ENCODE measurements around the gene SH3BGRL2. TPM values are rescaled to one million over a fixed set of nuclear protein-coding genes. Genes with fewer than 3 reads are reported as not detected.
"Not testable (repeated sequence)": the region's sequence is repeated elsewhere in the genome, so short reads cannot be mapped to it uniquely, and the experiment has no call there.

The SH3BGRL2 gene
- total RNA-seq, 1 donor from 2014 or later, result 23.6 TPM

DNA sequence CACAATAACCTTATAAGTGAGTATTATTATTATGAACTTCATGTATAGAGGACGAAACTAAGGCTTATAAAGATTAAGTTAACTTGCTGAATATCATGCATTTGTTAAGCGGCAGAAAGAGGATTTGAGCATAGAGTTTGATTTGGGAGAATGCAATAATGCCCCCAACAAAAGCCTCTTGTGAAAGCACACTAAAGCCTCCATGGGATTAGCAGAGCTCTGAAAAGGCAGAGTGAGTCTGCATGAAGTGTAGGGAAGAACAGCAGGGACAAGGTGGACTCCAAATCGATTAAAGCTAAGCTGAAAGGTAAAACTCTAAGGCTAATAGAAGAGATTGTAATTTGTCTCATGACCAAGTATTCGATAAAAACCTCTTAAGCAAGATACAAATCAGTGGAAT is 100.3 kb downstream of the SH3BGRL2 start:
- no peak for DNase-seq (ENCODE audit: low spot score in 2 of 2)
- no peak for FAIRE-seq

DNA sequence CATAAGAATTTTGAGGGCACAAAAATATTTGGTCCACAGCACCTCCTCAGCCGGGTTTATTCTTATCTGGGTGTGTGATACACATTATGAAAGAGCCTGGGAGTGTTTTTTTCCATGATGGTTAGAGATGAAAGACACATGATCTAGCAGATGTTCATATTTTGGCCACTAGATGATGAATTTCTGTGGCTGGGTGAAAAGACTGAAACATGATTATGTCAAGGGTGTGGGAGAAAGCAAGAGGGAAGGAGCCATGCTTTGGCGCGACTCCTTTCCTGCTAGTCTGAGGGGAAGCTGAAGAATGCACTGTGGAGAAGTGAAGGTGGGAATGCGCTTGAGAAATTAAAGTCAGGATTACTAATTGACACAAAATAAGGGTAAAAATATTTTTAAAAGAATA is 102.3 kb downstream of the SH3BGRL2 start:
- no peak for FAIRE-seq
- DNase-seq (ENCODE audit: low spot score in 2 of 2), result no peak

DNA sequence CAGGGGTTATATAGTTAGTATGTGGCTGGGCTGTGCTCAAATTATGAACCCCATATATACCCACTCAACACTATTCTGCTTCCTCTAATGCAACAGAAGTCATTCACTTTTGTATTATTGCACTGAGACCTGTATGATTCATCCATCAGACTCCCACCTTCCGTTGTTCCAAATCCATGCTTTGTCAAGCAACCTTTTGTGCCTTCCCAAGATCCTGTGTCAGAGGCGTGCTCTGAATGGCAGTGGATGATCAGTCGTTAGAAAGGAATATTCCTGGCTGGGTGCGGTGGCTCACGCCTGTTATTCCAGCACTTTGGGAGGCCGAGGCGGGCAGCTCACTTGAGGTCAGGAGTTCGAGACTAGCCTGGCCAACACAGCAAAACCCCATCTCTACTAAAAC is 103.2 kb downstream of the SH3BGRL2 start:
- DNase-seq (ENCODE audit: low spot score in 2 of 2) (no peak), FAIRE-seq (no peak)

DNA sequence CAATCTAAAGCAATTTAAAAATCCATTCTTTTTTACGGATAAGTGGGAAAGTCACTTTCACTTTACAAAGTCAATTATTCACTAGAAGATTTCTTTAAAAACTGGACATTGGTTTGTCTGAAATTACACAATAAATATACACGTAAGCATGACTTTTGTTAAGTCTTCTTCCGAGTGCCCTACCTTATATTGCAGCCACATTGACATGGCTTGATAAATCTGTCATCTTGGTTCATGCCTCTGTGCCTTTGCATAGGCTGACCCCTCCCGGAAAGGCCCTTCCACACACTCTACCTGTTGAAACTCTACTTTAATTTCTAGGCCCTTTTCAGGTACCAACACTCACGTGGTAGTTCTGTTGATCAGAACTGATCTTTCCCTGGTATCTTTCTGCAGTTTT is 104.1 kb downstream of the SH3BGRL2 start:
- FAIRE-seq, result no peak
- no peak for DNase-seq (ENCODE audit: low spot score in 2 of 2)

DNA sequence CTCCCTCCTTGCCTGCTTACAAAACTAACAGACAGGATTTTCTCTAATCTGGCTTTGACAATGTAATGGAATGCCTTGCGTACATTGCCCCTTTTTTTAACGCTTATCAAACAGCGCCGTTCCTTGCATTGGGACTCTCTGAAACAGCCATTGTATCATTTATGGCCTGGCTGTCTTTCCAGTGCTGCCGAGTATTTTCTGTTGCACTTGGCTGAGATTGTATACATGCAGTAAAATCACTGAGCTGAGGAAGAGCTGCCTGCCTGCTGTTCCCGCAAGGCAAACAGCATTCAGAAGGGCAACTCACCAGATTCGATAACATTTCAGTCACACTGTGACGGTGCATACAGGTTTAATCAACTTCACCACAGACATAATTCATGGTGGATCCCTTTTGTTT is 106.0 kb downstream of the SH3BGRL2 start:
- no peak for DNase-seq (ENCODE audit: low spot score in 2 of 2)
- no peak for FAIRE-seq

DNA sequence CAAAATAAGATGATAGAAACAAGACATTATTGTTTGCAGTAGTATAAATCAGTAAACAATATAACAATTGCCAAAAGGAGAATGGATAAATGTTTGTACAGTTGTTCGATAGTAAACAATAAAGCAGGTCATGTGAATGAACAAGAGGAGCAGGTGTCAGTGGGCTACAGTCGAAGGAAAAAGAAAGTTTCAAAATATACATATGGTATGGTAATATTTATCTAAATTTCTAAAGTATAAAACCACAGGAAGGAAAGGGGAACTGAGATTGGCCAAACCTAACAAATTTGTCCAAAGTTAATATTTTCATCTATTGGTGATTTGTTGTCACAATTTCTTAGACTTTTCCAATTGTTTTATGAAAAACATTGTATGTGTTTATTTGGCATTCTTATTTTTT is 110.9 kb downstream of the SH3BGRL2 start:
- no peak for DNase-seq (ENCODE audit: low spot score in 2 of 2)
- FAIRE-seq, result no peak

DNA sequence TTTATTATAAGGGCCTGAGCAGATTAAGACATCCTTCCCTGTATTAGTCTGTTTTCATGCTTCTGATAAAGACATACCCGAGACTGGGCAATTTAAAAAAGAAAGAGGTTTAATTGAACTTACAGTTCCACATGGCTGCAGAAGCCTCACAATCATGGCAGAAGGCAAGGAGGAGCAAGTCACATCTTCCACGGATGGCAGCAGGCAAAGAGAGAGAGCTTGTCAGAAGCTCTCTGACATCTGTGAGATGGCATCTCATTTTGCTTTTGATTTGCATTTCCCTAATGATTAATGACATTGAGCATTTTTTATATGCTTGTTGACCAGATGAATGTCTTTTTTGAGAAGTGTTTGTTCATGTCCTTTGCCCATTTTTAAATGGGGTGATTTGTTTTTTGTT is 114.2 kb downstream of the SH3BGRL2 start:
- not testable (repeated sequence) for FAIRE-seq; DNase-seq (ENCODE audit: low spot score in 2 of 2)

DNA sequence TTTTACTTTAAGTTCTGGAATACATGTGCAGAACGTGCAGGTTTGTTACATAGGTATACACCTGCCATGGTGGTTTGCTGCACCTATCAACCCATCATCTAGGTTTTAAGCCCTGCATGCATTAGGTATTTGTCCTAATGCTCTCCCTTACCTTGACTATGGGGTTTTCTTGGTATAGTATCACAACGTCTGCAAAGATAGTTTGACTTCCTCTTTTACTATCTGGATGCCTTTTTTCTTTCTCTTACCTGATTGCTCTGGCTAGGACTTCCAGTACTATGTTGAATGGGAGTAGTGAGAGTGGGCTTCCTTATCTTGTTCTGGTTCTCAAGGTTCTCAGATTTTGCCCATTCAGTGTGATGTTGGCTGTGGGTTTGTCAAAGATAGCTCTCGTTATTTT is 115.2 kb downstream of the SH3BGRL2 start:
- DNase-seq (ENCODE audit: low spot score in 2 of 2); FAIRE-seq: not testable (repeated sequence)

DNA sequence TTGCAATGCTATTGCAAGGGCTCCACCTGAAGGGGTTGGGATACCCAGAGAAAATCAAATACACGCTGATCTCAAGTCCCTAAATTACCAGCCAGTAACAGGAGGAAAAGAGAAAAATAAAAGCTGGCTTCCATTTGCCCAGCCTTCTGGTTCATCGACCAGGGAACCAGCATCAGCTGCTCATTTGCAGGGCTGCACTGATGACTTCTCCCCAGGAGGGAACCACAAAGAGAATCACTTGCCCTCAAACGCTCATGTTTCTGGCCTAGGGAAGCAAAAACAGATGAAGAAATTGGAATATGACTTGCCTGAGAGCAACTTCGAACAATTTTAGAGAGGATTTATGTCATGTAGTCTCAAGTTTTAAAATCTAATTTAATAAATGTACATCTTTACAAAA is 119.7 kb downstream of the SH3BGRL2 start:
- DNase-seq (ENCODE audit: low spot score in 2 of 2), result no peak

More for the DNA sequence above, 119.7 kb downstream of the SH3BGRL2 start:
- FAIRE-seq, result no peak

Other genes with a start within 250 kb of the SH3BGRL2 start
- gene LCA5, start 93.9 kb upstream of the SH3BGRL2 start, total RNA-seq, result 14.3 TPM